HepG2 (cell line): ENCODE measurements around the gene GOLGA6D. TPM values are rescaled to one million over a fixed set of nuclear protein-coding genes. Genes with fewer than 3 reads are reported as not detected.
"Not testable (repeated sequence)": the region's sequence is repeated elsewhere in the genome, so short reads cannot be mapped to it uniquely, and the experiment has no call there.

Experiments
- ATAC-seq: fragments of 200-7000 bp; cut with Tn5 transposase; 3 replicates; pipeline ENCODE4 v1.9.1; 2020; ENCODE audit warnings: mild to moderate bottlenecking, moderate library complexity
- Bru-seq: library from RNA; stranded (reverse); fragments of 400-500 nt; gene quantifications from one replicate; lab custom pipeline; 2021; lab: Mats Ljungman, UMichigan
- BruChase-seq, 2 experiments: library from RNA; stranded (reverse); fragments of 400-500 nt; gene quantifications; one replicate each; lab custom pipeline; 2021; lab: Mats Ljungman, UMichigan
- BruUV-seq: library from RNA; stranded (reverse); fragments of 400-500 nt; replicated peaks from 2 replicates; lab custom pipeline; 2021; lab: Mats Ljungman, UMichigan
- CTCF ChIA-PET: fragments of 300-600 bp; formaldehyde crosslinking; extraction: SDS; loops from one replicate; lab custom pipeline; 2021; ENCODE audit warnings: low total read pairs, inconsistent platforms, low intra/inter-chr PET ratio; lab: Yijun Ruan, JAX
- POLR2A ChIA-PET: fragments of 350-600 bp; sonication (Branson Sonifier 250); formaldehyde crosslinking; loops from one replicate; lab custom pipeline; 2020; ENCODE audit warnings: antibody characterized with exemption, inconsistent platforms; lab: Yijun Ruan, JAX
- DNase-seq: peaks from one replicate; pipeline ENCODE4 v3.0.0-alpha.2; 2015; ENCODE audit warnings: low spot score
- FAIRE-seq: peaks from 3 replicates; lab custom pipeline; 2011; peaks lifted over from hg19 to GRCh38; lab: Jason Lieb, UNC
- H2AFZ ChIP-seq: one replicate; pipeline ENCODE4 v1.6.1; 2011; ENCODE audit warnings: low read length, inconsistent platforms
- H3K27ac ChIP-seq: fragments of 300-600 bp; 3 replicates; pipeline ENCODE4 v1.8.0; 2011; ENCODE audit warnings: mixed run types, mild to moderate bottlenecking, mixed read lengths, low read length, inconsistent platforms; ENCODE audit not compliant: insufficient read depth; ENCODE audit errors: extremely low read length
- H3K27me3 ChIP-seq, 2 experiments: fragments of 200-600 bp in 1 of 2; 2 replicates in 1 of 2; 3 replicates in 1 of 2; pipeline versions ENCODE4 v1.6.0 to v1.8.0; 2011; ENCODE audit warnings: low read length in 2 of 2, mild to moderate bottlenecking in 2 of 2, moderate library complexity in 2 of 2, inconsistent platforms in 1 of 2; ENCODE audit not compliant: insufficient read depth in 2 of 2, control insufficient read depth in 1 of 2
- H3K36me3 ChIP-seq, 2 experiments: fragments of 200-600 bp in 1 of 2; replicated peaks in 1 of 2; 2 replicates in 1 of 2; 3 replicates in 1 of 2; pipeline versions ENCODE4 v1.5.1 to v1.8.0; 2011; ENCODE audit warnings: low read length in 2 of 2, inconsistent platforms in 1 of 2; ENCODE audit not compliant: insufficient read depth in 2 of 2, control insufficient read depth in 1 of 2
- H3K4me1 ChIP-seq: 2 replicates; pipeline ENCODE4 v1.5.1; 2012; ENCODE audit warnings: low read length, inconsistent platforms; ENCODE audit not compliant: insufficient read depth
- H3K4me2 ChIP-seq: 2 replicates; pipeline ENCODE4 v1.6.0; 2011; ENCODE audit warnings: low read depth, low read length, inconsistent platforms
- H3K4me3 ChIP-seq, 3 experiments: fragments of 200-600 bp in 1 of 3; sonication (generic), shearing (Covaris generic) in 1 of 3; replicated peaks in 1 of 3; 2 replicates each; pipeline ENCODE4 v1.5.1; 2011 to 2016; ENCODE audit warnings: low read length in 3 of 3, inconsistent platforms in 2 of 3, low read depth in 2 of 3, mild to moderate bottlenecking in 2 of 3, control low read depth in 1 of 3, mixed read lengths in 1 of 3; ENCODE audit not compliant: insufficient read depth in 1 of 3
- H3K79me2 ChIP-seq: one replicate; pipeline ENCODE4 v1.6.1; 2011; ENCODE audit warnings: low read length, inconsistent platforms; ENCODE audit not compliant: insufficient read depth
- H3K9ac ChIP-seq: 2 replicates; pipeline ENCODE4 v1.6.0; 2011; ENCODE audit warnings: mild to moderate bottlenecking, low read depth, low read length, inconsistent platforms; ENCODE audit not compliant: insufficient read depth
- H3K9me3 ChIP-seq: 2 replicates; pipeline ENCODE4 v1.5.1; 2012; ENCODE audit warnings: mild to moderate bottlenecking, low read length
- H4K20me1 ChIP-seq: 2 replicates; pipeline ENCODE4 v1.6.0; 2011; ENCODE audit warnings: inconsistent platforms, mild to moderate bottlenecking, low read length, moderate library complexity; ENCODE audit not compliant: insufficient read depth
- WGBS: methylation state at CpG from one replicate; pipeline ENCODE4 v1.1.6; 2017; ENCODE audit warnings: low lambda C conversion rate; 5-methylcytosine and 5-hydroxymethylcytosine counted together
- in situ Hi-C: cut with HindIII; loops from 2 replicates; pipeline ENCODE4 v1.10.0; 2017; ENCODE audit warnings: low pct_unique_long_range_greater_than_20kb; ENCODE audit not compliant: extremely low pct_ligation_motif_present
- intact Hi-C: fragments of 100-400 bp; cut with micrococcal nuclease; formaldehyde crosslinking; loops from one replicate; pipeline ENCODE4 v1.10.0; 2022; ENCODE audit not compliant: unreplicated experiment
- long read RNA-seq, 2 experiments: library from RNA in 1 of 2; library from polyadenylated mRNA in 1 of 2; stranded (forward) in 1 of 2; unstranded in 1 of 2; transcript quantifications; one replicate each; pipeline ENCODE4 v2.0.0, GENCODE V29; 2019 to 2022
- polyA minus RNA-seq, 3 experiments: library from RNA; depleted of rRNA, polyadenylated mRNA; stranded (reverse); fragments of >200 nt; gene quantifications; 2 replicates each; pipeline ENCODE4 v1.2.3, GENCODE V29; 2011; ENCODE audit warnings: low replicate concordance in 1 of 3
- polyA plus RNA-seq, 8 experiments: library from polyadenylated mRNA; depleted of rRNA in 3 of 8; stranded (reverse) in 7 of 8; unstranded in 1 of 8; fragments of >200 nt; fragmentation: Illumina TruSeq in 4 of 8; extraction: Trizol in 4 of 8; gene quantifications; 2 replicates each; pipeline versions ENCODE4 v1.2.1 to v1.2.3, GENCODE V29; 2011 to 2016; ENCODE audit warnings: low read depth in 4 of 8, missing spikeins in 1 of 8, mixed read lengths in 1 of 8; ENCODE audit not compliant: insufficient read depth in 1 of 8
- total RNA-seq, 5 experiments: library from RNA; depleted of rRNA; stranded (reverse); fragments of >200 nt; fragmentation: Illumina TruSeq; extraction: Trizol; gene quantifications; 2 replicates each; pipeline ENCODE4 v1.2.3, GENCODE V29; 2016; ENCODE audit warnings: low read depth in 1 of 5

GOLGA6D gene, protein sequence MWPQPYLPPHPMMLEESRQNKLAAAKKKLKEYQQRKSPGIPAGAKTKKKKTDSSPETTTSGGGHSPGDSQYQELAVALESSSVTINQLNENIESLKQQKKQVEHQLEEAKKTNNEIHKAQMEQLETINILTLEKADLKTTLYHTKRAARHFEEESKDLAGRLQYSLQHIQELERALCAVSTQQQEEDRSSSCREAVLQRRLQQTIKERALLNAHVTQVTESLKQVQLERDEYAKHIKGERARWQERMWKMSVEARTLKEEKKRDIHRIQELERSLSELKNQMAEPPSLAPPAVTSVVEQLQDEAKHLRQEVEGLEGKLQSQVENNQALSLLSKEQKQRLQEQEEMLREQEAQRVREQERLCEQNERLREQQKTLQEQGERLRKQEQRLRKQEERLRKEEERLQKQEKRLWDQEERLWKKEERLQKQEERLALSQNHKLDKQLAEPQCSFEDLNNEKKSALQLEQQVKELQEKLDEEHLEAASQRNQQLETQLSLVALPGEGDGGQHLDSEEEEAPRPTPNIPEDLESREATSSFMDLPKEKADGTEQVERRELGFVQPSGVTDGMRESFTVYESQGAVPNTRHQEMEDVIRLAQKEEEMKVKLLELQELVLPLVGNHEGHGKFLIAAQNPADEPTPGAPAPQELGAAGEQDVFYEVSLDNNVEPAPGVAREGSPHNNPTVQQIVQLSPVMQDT
- total RNA-seq (2016; rRNA removed; fragmentation: Illumina TruSeq; extraction: Trizol) (not detected in 2 replicates), polyA plus RNA-seq (2011; rRNA removed) (0.04 TPM in 1 of 2 replicates, not detected in the other), polyA minus RNA-seq (2011; rRNA and poly(A)+ RNA removed; ENCODE audit: low replicate concordance) (not detected in 2 replicates), Bru-seq, nascent RNA (not detected), BruChase-seq, experiment 1, labeled RNA remaining after a 6-hour chase (not detected), BruChase-seq, experiment 2, labeled RNA remaining after a 2-hour chase (not detected)
- not detected in 2 replicates for total RNA-seq (2016; cell fraction: cytosol; rRNA removed; fragmentation: Illumina TruSeq; extraction: Trizol; ENCODE audit: low read depth)
- 0.04 TPM in 1 of 2 replicates, not detected in the other for total RNA-seq (2016; cell fraction: insoluble cytoplasmic fraction; rRNA removed; fragmentation: Illumina TruSeq; extraction: Trizol)
- total RNA-seq (2016; cell fraction: membrane; rRNA removed; fragmentation: Illumina TruSeq; extraction: Trizol), result not detected in 2 replicates
- total RNA-seq (2016; cell fraction: nucleus; rRNA removed; fragmentation: Illumina TruSeq; extraction: Trizol), result 0.13 TPM in 1 of 2 replicates, not detected in the other
- polyA plus RNA-seq (2011; cell fraction: cytosol; rRNA removed), result not detected in 2 replicates
- polyA plus RNA-seq (2011; cell fraction: nucleus; rRNA removed), result 0.03 and 0.05 TPM in 2 replicates
- polyA plus RNA-seq (2012), result 0.13 and 0.15 TPM in 2 replicates
- polyA plus RNA-seq (2016; cell fraction: cytosol; fragmentation: Illumina TruSeq; extraction: Trizol; ENCODE audit: low read depth), result not detected in 2 replicates
- polyA plus RNA-seq (2016; cell fraction: insoluble cytoplasmic fraction; fragmentation: Illumina TruSeq; extraction: Trizol; ENCODE audit: low read depth), result not detected in 2 replicates
- polyA plus RNA-seq (2016; cell fraction: membrane; fragmentation: Illumina TruSeq; extraction: Trizol; ENCODE audit: low read depth), result not detected in 2 replicates
- not detected in 2 replicates for polyA plus RNA-seq (2016; cell fraction: nucleus; fragmentation: Illumina TruSeq; extraction: Trizol; ENCODE audit: insufficient read depth, low read depth)
- not detected in 2 replicates for polyA minus RNA-seq (2011; cell fraction: cytosol; rRNA and poly(A)+ RNA removed)
- polyA minus RNA-seq (2011; cell fraction: nucleus; rRNA and poly(A)+ RNA removed), result 0.12 and 0.13 TPM in 2 replicates
- long read RNA-seq, experiment 1, result 0 reads
- long read RNA-seq, experiment 2, result 0 reads

GRCh38 chr15:75282572-75282971 is at the start of gene GOLGA6D:
Gene GOLGA6D (plus strand): TSS chr15:75282835. CDS start chr15:75282876, 41 bp downstream.
- H3K4me3 ChIP-seq, DNase-seq, H4K20me1 ChIP-seq, H2AFZ ChIP-seq, POLR2A ChIA-PET, in situ Hi-C loops, FAIRE-seq, H3K27me3 ChIP-seq, ATAC-seq, BruUV-seq, H3K79me2 ChIP-seq, H3K4me2 ChIP-seq, H3K36me3 ChIP-seq, CTCF ChIA-PET, H3K27ac ChIP-seq, H3K9ac ChIP-seq, intact Hi-C loops, H3K9me3 ChIP-seq, H3K4me1 ChIP-seq: not testable (repeated sequence)
- WGBS, result no CpG with 5 or more reads among the region's 7 CpGs
